Activated T-cell treated with anti-CD3 and anti-CD28 coated beads, Interleukin-2, amount 50 U/mL, for 72 hours (primary cell): ENCODE data around the gene TRPM6. TPM values are rescaled to one million over a fixed set of nuclear protein-coding genes. Genes with fewer than 3 reads are reported as not detected.

Source experiments
- ATAC-seq, 2 donors: fragments of 150-1000 bp; cut with Tn5 transposase; replicated peaks in 1 of 2; 2 replicates each; pipeline ENCODE4 v1.10.0; 2021; ENCODE audit warnings: moderate library complexity in 2 of 2, mild to moderate bottlenecking in 1 of 2
- DNase-seq, 2 donors: peaks; one replicate each; pipeline ENCODE4 v3.0.0; 2021 to 2022; ENCODE audit warnings: mixed read lengths in 1 of 2
- H3K27ac Mint-ChIP-seq: one replicate; pipeline ENCODE4 v1.8.0; 2022; ENCODE audit warnings: mild to moderate bottlenecking, moderate library complexity, mixed read lengths
- H3K27me3 Mint-ChIP-seq: one replicate; pipeline ENCODE4 v1.8.0; 2022; ENCODE audit warnings: low read depth, mixed read lengths
- H3K36me3 Mint-ChIP-seq, 2 donors: one replicate each; pipeline ENCODE4 v1.8.0; 2022; ENCODE audit warnings: mixed read lengths in 2 of 2, mild to moderate bottlenecking in 1 of 2; ENCODE audit not compliant: insufficient read depth in 2 of 2
- H3K4me1 Mint-ChIP-seq: one replicate; pipeline ENCODE4 v1.8.0; 2022; ENCODE audit warnings: low read depth, mixed read lengths
- H3K4me3 Mint-ChIP-seq, 2 donors: one replicate each; pipeline ENCODE4 v1.8.0; 2022; ENCODE audit warnings: mild to moderate bottlenecking in 2 of 2, mixed read lengths in 2 of 2, moderate library complexity in 2 of 2
- H3K9me3 Mint-ChIP-seq, 2 donors: one replicate each; pipeline ENCODE4 v1.8.0; 2022; ENCODE audit warnings: mixed read lengths in 2 of 2
- total RNA-seq, 2 donors: library from RNA; stranded (reverse); gene quantifications; one replicate each; pipeline ENCODE4 v1.2.3, GENCODE V29; 2022

Gene TRPM6
- total RNA-seq, 2 donors from 2014 or later, result 0.10 TPM; not detected in 1

GRCh38 chr9:74755355-74755754, 132.4 kb downstream of the TRPM6 start:
- H3K4me1 Mint-ChIP-seq, result no peaks in the 10 kb centered on the region
- H3K4me3 Mint-ChIP-seq, result no peak overlapping the region
- H3K36me3 Mint-ChIP-seq, result no peaks in the 10 kb centered on the region
- no peaks in the 10 kb centered on the region for H3K9me3 Mint-ChIP-seq
- ATAC-seq (no peak), DNase-seq (no peak)
- H3K27ac Mint-ChIP-seq, result no peak overlapping the region
- no peaks in the 10 kb centered on the region for H3K27me3 Mint-ChIP-seq

GRCh38 chr9:74753650-74754049, 134.1 kb downstream of the TRPM6 start:
- DNase-seq (no peak), ATAC-seq (no peak)
- Mint-ChIP-seq H3K4me1 (no peaks in the 10 kb centered on the region), H3K9me3 (no peaks in the 10 kb centered on the region), H3K36me3 (no peaks in the 10 kb centered on the region), H3K4me3 (no peak overlapping the region), H3K27ac (no peak overlapping the region), H3K27me3 (no peaks in the 10 kb centered on the region)

GRCh38 chr9:74748966-74749365, 138.8 kb downstream of the TRPM6 start:
- peaks cover 30% of the 10 kb centered on the region for H3K27me3 Mint-ChIP-seq
- H3K27ac Mint-ChIP-seq, result no peak overlapping the region
- no peaks in the 10 kb centered on the region for H3K36me3 Mint-ChIP-seq
- ATAC-seq (no peak), DNase-seq (no peak)
- H3K4me3 Mint-ChIP-seq, result no peak overlapping the region
- no peaks in the 10 kb centered on the region for H3K9me3 Mint-ChIP-seq
- H3K4me1 Mint-ChIP-seq, result no peaks in the 10 kb centered on the region

GRCh38 chr9:74742792-74743730, 144.7 kb downstream of the TRPM6 start:
- ATAC-seq, result no peak
- H3K9me3 Mint-ChIP-seq, result no peaks in the 10 kb centered on the region
- peak; percentile 2 to 5 for DNase-seq
- no peaks in the 10 kb centered on the region for H3K36me3 Mint-ChIP-seq
- H3K4me3 Mint-ChIP-seq, result no peak overlapping the region
- H3K27ac Mint-ChIP-seq, result no peak overlapping the region
- no peaks in the 10 kb centered on the region for H3K4me1 Mint-ChIP-seq
- H3K27me3 Mint-ChIP-seq, result peaks cover 72% of the 10 kb centered on the region

- H3K4me3 Mint-ChIP-seq, result no peak overlapping the region
- no peaks in the 10 kb centered on the region for H3K4me1 Mint-ChIP-seq
- ATAC-seq, result no peak
- DNase-seq, result no peak
- H3K9me3 Mint-ChIP-seq, result no peaks in the 10 kb centered on the region
- peaks cover 78% of the 10 kb centered on the region for H3K27me3 Mint-ChIP-seq
- no peaks in the 10 kb centered on the region for H3K36me3 Mint-ChIP-seq
- no peak overlapping the region for H3K27ac Mint-ChIP-seq
Measured at GRCh38 chr9:74742191-74742790, 145.4 kb downstream of the TRPM6 start.

- no peaks in the 10 kb centered on the region for H3K9me3 Mint-ChIP-seq
- H3K36me3 Mint-ChIP-seq, result no peaks in the 10 kb centered on the region
- H3K4me1 Mint-ChIP-seq, result no peaks in the 10 kb centered on the region
- no peak for ATAC-seq
- H3K4me3 Mint-ChIP-seq, result no peak overlapping the region
- no peak overlapping the region for H3K27ac Mint-ChIP-seq
- H3K27me3 Mint-ChIP-seq, result peaks cover 30% of the 10 kb centered on the region
- DNase-seq, result no peak
Measured at GRCh38 chr9:74736646-74737045, 151.1 kb downstream of the TRPM6 start.

- H3K4me1 Mint-ChIP-seq, result no peaks in the 10 kb centered on the region
- DNase-seq, result no peak
Measured at GRCh38 chr9:74735761-74736160, 152.0 kb downstream of the TRPM6 start.

GRCh38 chr9:74729136-74729695, 158.5 kb downstream of the TRPM6 start:
- no peak for DNase-seq
- peaks cover 11% of the 10 kb centered on the region for H3K27me3 Mint-ChIP-seq
- no peaks in the 10 kb centered on the region for H3K36me3 Mint-ChIP-seq
- H3K4me3 Mint-ChIP-seq, result no peak overlapping the region
- H3K4me1 Mint-ChIP-seq, result no peaks in the 10 kb centered on the region
- no peak overlapping the region for H3K27ac Mint-ChIP-seq
- H3K9me3 Mint-ChIP-seq, result no peaks in the 10 kb centered on the region
- ATAC-seq, result no peak

More at GRCh38 chr9:74735761-74736160, 152.0 kb downstream of the TRPM6 start:
- ATAC-seq, result no peak
- Mint-ChIP-seq H3K27ac (no peak overlapping the region), H3K36me3 (no peaks in the 10 kb centered on the region), H3K9me3 (no peaks in the 10 kb centered on the region), H3K4me3 (no peak overlapping the region), H3K27me3 (peaks cover 22% of the 10 kb centered on the region)

- Mint-ChIP-seq H3K4me1 (no peaks in the 10 kb centered on the region), H3K27me3 (peaks cover 11% of the 10 kb centered on the region), H3K9me3 (no peaks in the 10 kb centered on the region), H3K4me3 (no peak overlapping the region), H3K36me3 (no peaks in the 10 kb centered on the region), H3K27ac (no peak overlapping the region)
- no peak for ATAC-seq
- DNase-seq, result no peak
Measured at GRCh38 chr9:74728176-74728575, 159.5 kb downstream of the TRPM6 start.

- no peaks in the 10 kb centered on the region for H3K36me3 Mint-ChIP-seq
- DNase-seq, result no peak
- no peak overlapping the region for H3K27ac Mint-ChIP-seq
- no peaks in the 10 kb centered on the region for H3K4me1 Mint-ChIP-seq
- no peaks in the 10 kb centered on the region for H3K9me3 Mint-ChIP-seq
- peaks cover 11% of the 10 kb centered on the region for H3K27me3 Mint-ChIP-seq
- no peak overlapping the region for H3K4me3 Mint-ChIP-seq
- no peak for ATAC-seq
Measured at GRCh38 chr9:74726581-74726980, 161.1 kb downstream of the TRPM6 start.

- Mint-ChIP-seq H3K27ac (no peak overlapping the region), H3K4me1 (no peaks in the 10 kb centered on the region), H3K27me3 (peaks cover 16% of the 10 kb centered on the region), H3K4me3 (no peak overlapping the region), H3K36me3 (no peaks in the 10 kb centered on the region), H3K9me3 (no peaks in the 10 kb centered on the region)
- no peak for ATAC-seq
- DNase-seq, result no peak
Measured at GRCh38 chr9:74724317-74724716, 163.4 kb downstream of the TRPM6 start.

GRCh38 chr9:74721696-74722660, 165.7 kb downstream of the TRPM6 start:
- Mint-ChIP-seq H3K27ac (no peak overlapping the region), H3K4me3 (no peak overlapping the region), H3K9me3 (no peaks in the 10 kb centered on the region), H3K27me3 (peaks cover 5% of the 10 kb centered on the region), H3K36me3 (no peaks in the 10 kb centered on the region), H3K4me1 (no peaks in the 10 kb centered on the region)
- no peak for ATAC-seq
- DNase-seq, result no peak
